Loucy (cell line): ENCODE measurements around the gene OR2T2.
"Not testable (repeated sequence)": the region's sequence is repeated elsewhere in the genome, so short reads cannot be mapped to it uniquely, and the experiment has no call there.

ENCODE experiments used
- H2AFZ ChIP-seq: fragments of 200-600 bp; sonication (generic); 2 replicates; pipeline ENCODE4 v1.6.0; 2016; ENCODE audit warnings: antibody characterized with exemption, mild to moderate bottlenecking, low read length, moderate library complexity
- H3F3A ChIP-seq: fragments of 200-600 bp; 2 replicates; pipeline ENCODE4 v1.6.0; 2016; ENCODE audit warnings: antibody characterized with exemption, low read depth, mild to moderate bottlenecking
- H3K27me3 ChIP-seq: fragments of 200-600 bp; sonication (generic); 2 replicates; pipeline ENCODE4 v1.6.1; 2014; ENCODE audit warnings: low read length, mild to moderate bottlenecking; ENCODE audit not compliant: insufficient read depth, poor library complexity, severe bottlenecking
- H3K36me3 ChIP-seq: fragments of 200-600 bp; sonication (generic); 2 replicates; pipeline ENCODE4 v1.6.1; 2016; ENCODE audit warnings: low read length; ENCODE audit not compliant: insufficient read depth
- H3K4me1 ChIP-seq: fragments of 200-600 bp; sonication (generic); 2 replicates; pipeline ENCODE4 v1.5.1; 2014; ENCODE audit warnings: low read length, mild to moderate bottlenecking; ENCODE audit not compliant: insufficient read depth, poor library complexity, severe bottlenecking
- H3K4me2 ChIP-seq: fragments of 200-600 bp; sonication (generic); 2 replicates; pipeline ENCODE4 v1.6.0; 2014; ENCODE audit warnings: antibody characterized with exemption, low read length, low read depth, mild to moderate bottlenecking; ENCODE audit not compliant: poor library complexity, severe bottlenecking
- H3K4me3 ChIP-seq: fragments of 200-600 bp; sonication (generic); 2 replicates; pipeline ENCODE4 v1.5.1; 2014; ENCODE audit warnings: low read length, mild to moderate bottlenecking, mixed read lengths; ENCODE audit not compliant: poor library complexity, severe bottlenecking
- H3K79me2 ChIP-seq: fragments of 200-600 bp; sonication (generic); 2 replicates; pipeline ENCODE4 v1.6.1; 2014; ENCODE audit warnings: low read length; ENCODE audit not compliant: insufficient read depth
- H3K9ac ChIP-seq: fragments of 200-600 bp; sonication (generic); 2 replicates; pipeline ENCODE4 v1.6.0; 2014; ENCODE audit warnings: mild to moderate bottlenecking, low read depth, low read length, moderate library complexity; ENCODE audit not compliant: poor library complexity, severe bottlenecking
- H3K9me2 ChIP-seq: fragments of 200-600 bp; sonication (generic); replicated peaks from 2 replicates; pipeline ENCODE4 v1.6.1; 2016; ENCODE audit warnings: low read depth, low read length, mixed read lengths
- H3K9me3 ChIP-seq: fragments of 200-600 bp; sonication (generic); 2 replicates; pipeline ENCODE4 v1.6.1; 2014; ENCODE audit warnings: mild to moderate bottlenecking, antibody characterized with exemption, low read length, low read depth; ENCODE audit not compliant: insufficient read depth
- H4K20me1 ChIP-seq: fragments of 200-600 bp; sonication (generic); 2 replicates; pipeline ENCODE4 v1.6.0; 2014; ENCODE audit warnings: antibody characterized with exemption, low read length, mild to moderate bottlenecking; ENCODE audit not compliant: insufficient read depth, poor library complexity, severe bottlenecking

The OR2T2 gene

GRCh38 chr1:248496661-248497060 lies 51.2 kb downstream of the OR2T2 start:
- not testable (repeated sequence) for H3K9me3 ChIP-seq, H3K4me3 ChIP-seq, H3K27me3 ChIP-seq, H4K20me1 ChIP-seq, H3K4me1 ChIP-seq, H2AFZ ChIP-seq, H3K9me2 ChIP-seq, H3K9ac ChIP-seq, H3F3A ChIP-seq, H3K36me3 ChIP-seq, H3K79me2 ChIP-seq, H3K4me2 ChIP-seq

GRCh38 chr1:248500305-248501035 lies 55.0 kb downstream of the OR2T2 start:
- not testable (repeated sequence) for H3F3A ChIP-seq, H3K9me3 ChIP-seq, H3K4me3 ChIP-seq, H4K20me1 ChIP-seq, H3K36me3 ChIP-seq, H3K27me3 ChIP-seq, H3K79me2 ChIP-seq, H3K4me2 ChIP-seq, H3K9me2 ChIP-seq, H2AFZ ChIP-seq, H3K4me1 ChIP-seq, H3K9ac ChIP-seq
